ENCODE data around the gene ACSL3. TPM values are rescaled to one million over a fixed set of nuclear protein-coding genes. Genes with fewer than 3 reads are reported as not detected.
"Not testable (repeated sequence)": the region's sequence is repeated elsewhere in the genome, so short reads cannot be mapped to it uniquely, and the experiment has no call there.

ACSL3 gene
- total and polyA plus RNA-seq, 2 donors (not counting 1 experiment from before 2014, with no cell fraction given), result 6.7 to 46.0 TPM

DNA sequence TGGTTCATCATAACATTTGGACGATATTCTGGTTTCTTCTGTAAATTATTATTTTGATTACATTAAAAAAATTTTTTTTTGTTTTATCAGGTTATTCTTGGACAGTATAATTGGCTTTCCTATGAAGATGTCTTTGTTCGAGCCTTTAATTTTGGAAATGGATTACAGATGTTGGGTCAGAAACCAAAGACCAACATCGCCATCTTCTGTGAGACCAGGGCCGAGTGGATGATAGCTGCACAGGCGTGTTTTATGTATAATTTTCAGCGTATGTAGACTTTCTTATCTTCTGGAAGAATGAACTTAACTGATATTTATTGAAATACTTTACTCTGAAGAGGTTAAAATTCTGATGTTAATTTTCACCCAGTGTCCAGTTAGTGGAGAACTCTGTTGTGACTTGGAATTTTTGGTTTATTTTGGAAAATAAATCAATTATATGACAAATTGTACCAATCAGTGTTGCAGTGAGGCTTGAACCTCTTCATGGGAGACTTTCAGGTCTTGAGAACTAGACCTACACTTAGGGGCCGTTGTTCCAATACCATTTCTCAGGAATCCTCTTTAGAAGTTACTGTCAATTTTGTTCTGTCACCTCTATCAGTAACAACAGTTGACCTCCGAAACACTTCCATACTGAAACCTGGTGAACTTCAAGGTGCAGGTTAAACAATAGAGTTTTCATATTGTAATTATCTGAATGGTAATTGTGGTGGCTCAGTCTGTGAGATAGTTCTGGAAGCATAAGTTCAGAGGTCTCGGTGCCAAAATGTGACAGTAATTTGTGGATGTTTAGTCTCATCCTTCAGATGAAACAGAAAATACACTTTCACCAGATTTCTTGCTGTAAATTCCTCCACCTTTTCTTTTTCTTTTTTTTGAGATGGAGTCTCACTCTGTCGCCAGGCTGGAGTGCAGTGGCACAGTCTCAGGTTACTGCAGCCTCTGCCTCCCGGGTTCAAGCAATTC, 55.7 kb downstream of the ACSL3 start:
- Histone ChIP-seq H3K27me3 (replicated peaks in 1 of 4; ENCODE audit: control extremely low read depth in 1 of 4, control insufficient read depth in 3 of 4, insufficient read depth in 4 of 4, low read length in 3 of 4) (no peaks in the 10 kb centered on the region), H4K20me1 (ENCODE audit: control insufficient read depth, insufficient read depth, low read length, poor library complexity, severe bottlenecking) (no peaks in the 10 kb centered on the region), H3K4me1 (ENCODE audit: control insufficient read depth in 2 of 2, insufficient read depth in 2 of 2, low read length in 2 of 2) (peaks cover 27 to 28% of the 10 kb centered on the region in 2 donors), H3K9ac (ENCODE audit: low read length) (no peak overlapping the region), H3K4me3 (ENCODE audit: control extremely low read depth in 1 of 5, extremely low read depth in 1 of 5, insufficient read depth in 1 of 5, low read depth in 2 of 5, low read length in 4 of 5) (no peak overlapping the region), H3K36me3 (replicated peaks in 1 of 2; ENCODE audit: control extremely low read depth in 1 of 2, control insufficient read depth in 1 of 2, extremely low read depth in 1 of 2, insufficient read depth in 2 of 2, low read length in 1 of 2) (peaks cover 3 to 23% of the 10 kb centered on the region in 2 experiments), H3K27ac (ENCODE audit: low read length in 2 of 2) (no peak overlapping the region), H3K4me2 (replicated peaks; ENCODE audit: low read depth, low read length, poor library complexity, severe bottlenecking) (no peak overlapping the region), H2AFZ (ENCODE audit: insufficient read depth, low read depth, low read length, poor library complexity, severe bottlenecking) (no peak overlapping the region), H3K9me3 (ENCODE audit: control extremely low read depth in 1 of 3, control insufficient read depth in 2 of 3, insufficient read depth in 1 of 3, low read length in 2 of 3) (no peaks in the 10 kb centered on the region), H3K79me2 (ENCODE audit: control insufficient read depth, insufficient read depth, low read length) (peaks cover 27% of the 10 kb centered on the region)
- TF ChIP-seq, protein P1, sequence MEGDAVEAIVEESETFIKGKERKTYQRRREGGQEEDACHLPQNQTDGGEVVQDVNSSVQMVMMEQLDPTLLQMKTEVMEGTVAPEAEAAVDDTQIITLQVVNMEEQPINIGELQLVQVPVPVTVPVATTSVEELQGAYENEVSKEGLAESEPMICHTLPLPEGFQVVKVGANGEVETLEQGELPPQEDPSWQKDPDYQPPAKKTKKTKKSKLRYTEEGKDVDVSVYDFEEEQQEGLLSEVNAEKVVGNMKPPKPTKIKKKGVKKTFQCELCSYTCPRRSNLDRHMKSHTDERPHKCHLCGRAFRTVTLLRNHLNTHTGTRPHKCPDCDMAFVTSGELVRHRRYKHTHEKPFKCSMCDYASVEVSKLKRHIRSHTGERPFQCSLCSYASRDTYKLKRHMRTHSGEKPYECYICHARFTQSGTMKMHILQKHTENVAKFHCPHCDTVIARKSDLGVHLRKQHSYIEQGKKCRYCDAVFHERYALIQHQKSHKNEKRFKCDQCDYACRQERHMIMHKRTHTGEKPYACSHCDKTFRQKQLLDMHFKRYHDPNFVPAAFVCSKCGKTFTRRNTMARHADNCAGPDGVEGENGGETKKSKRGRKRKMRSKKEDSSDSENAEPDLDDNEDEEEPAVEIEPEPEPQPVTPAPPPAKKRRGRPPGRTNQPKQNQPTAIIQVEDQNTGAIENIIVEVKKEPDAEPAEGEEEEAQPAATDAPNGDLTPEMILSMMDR (IDR thresholded peaks at IDR 0.05), result no peak
- TF ChIP-seq EZH2 (IDR thresholded peaks at IDR 0.05; ENCODE audit: borderline replicate concordance, insufficient read depth, low read depth, low read length, poor library complexity, severe bottlenecking), result no peak
- Mint-ChIP-seq H3K27ac (no peak overlapping the region), H3K27me3 (no peaks in the 10 kb centered on the region), H3K9me3 (ENCODE audit: insufficient read depth) (no peaks in the 10 kb centered on the region), H3K4me3 (no peak overlapping the region), H3K4me1 (peaks cover 30% of the 10 kb centered on the region)
- no peak for DNase-seq
- intact Hi-C loops (cut with micrococcal nuclease), result no loop called here
- WGBS (ENCODE audit: insufficient coverage), result 97% methylated on average over 6 of the region's 11 CpGs
- CTCF ChIA-PET, result interaction anchor here (0.6 to 1.4 kb wide), 5 partner anchors 9 to 994 kb away, joined by 3 to 5 read pairs (median 3); no protein-coding TSS in a partner anchor
- POLR2A ChIA-PET, result no interaction called here
- ATAC-seq (ENCODE audit: low read depth), result no peak

DNA sequence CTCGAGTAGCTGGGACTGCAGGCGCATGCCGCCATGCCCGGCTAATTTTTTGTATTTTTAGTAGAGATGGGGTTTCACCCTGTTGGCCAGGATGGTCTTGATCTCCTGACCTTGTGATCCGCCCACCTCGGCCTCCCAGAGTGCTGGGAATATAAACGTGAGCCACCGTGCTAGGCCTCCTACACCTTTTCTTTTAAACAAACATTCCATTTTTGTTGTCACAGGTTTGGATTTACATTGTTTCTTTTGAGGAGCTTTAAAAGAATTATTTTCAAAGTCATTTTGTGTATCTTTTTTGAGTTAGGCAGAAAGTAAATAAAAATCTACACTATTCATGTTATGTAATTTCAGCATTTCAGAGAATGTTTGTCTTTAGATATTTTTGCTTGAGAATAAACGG, 56.4 kb downstream of the ACSL3 start:
- 100% methylated on average over 1 of the region's 9 CpGs for WGBS (ENCODE audit: insufficient coverage)
- H3K4me3 ChIP-seq (ENCODE audit: control extremely low read depth in 1 of 5, extremely low read depth in 1 of 5, insufficient read depth in 1 of 5, low read depth in 2 of 5, low read length in 4 of 5); intact Hi-C loops (cut with micrococcal nuclease); H2AFZ ChIP-seq (ENCODE audit: insufficient read depth, low read depth, low read length, poor library complexity, severe bottlenecking); H3K27ac Mint-ChIP-seq; H3K4me3 Mint-ChIP-seq; H3K4me2 ChIP-seq (replicated peaks; ENCODE audit: low read depth, low read length, poor library complexity, severe bottlenecking); POLR2A ChIA-PET; H3K9me3 ChIP-seq (ENCODE audit: control extremely low read depth in 1 of 3, control insufficient read depth in 2 of 3, insufficient read depth in 1 of 3, low read length in 2 of 3); ATAC-seq (ENCODE audit: low read depth); H3K27ac ChIP-seq (ENCODE audit: low read length in 2 of 2); H3K9me3 Mint-ChIP-seq (ENCODE audit: insufficient read depth); H4K20me1 ChIP-seq (ENCODE audit: control insufficient read depth, insufficient read depth, low read length, poor library complexity, severe bottlenecking); H3K27me3 ChIP-seq (replicated peaks in 1 of 4; ENCODE audit: control extremely low read depth in 1 of 4, control insufficient read depth in 3 of 4, insufficient read depth in 4 of 4, low read length in 3 of 4); H3K9ac ChIP-seq (ENCODE audit: low read length); DNase-seq; H3K27me3 Mint-ChIP-seq: not testable (repeated sequence)
- Histone ChIP-seq H3K4me1 (ENCODE audit: control insufficient read depth in 2 of 2, insufficient read depth in 2 of 2, low read length in 2 of 2) (peaks cover 20 to 23% of the 10 kb centered on the region in 2 donors), H3K36me3 (replicated peaks in 1 of 2; ENCODE audit: control extremely low read depth in 1 of 2, control insufficient read depth in 1 of 2, extremely low read depth in 1 of 2, insufficient read depth in 2 of 2, low read length in 1 of 2) (peaks cover 3 to 26% of the 10 kb centered on the region in 2 experiments), H3K79me2 (ENCODE audit: control insufficient read depth, insufficient read depth, low read length) (peaks cover 27% of the 10 kb centered on the region)
- CTCF ChIA-PET, result interaction anchor here (1.0 kb wide), 1 partner anchor 14 kb away, joined by 3 read pairs; no protein-coding TSS in a partner anchor
- H3K4me1 Mint-ChIP-seq, result peaks cover 23% of the 10 kb centered on the region
